BJ (cell line): ENCODE measurements around the gene SSRP1. TPM values are rescaled to one million over a fixed set of nuclear protein-coding genes. Genes with fewer than 3 reads are reported as not detected.

Experiments
- CTCF ChIA-PET: fragments of 350-600 bp; formaldehyde crosslinking; extraction: SDS; loops from one replicate; lab custom pipeline; 2021; ENCODE audit warnings: antibody characterized with exemption, inconsistent platforms; lab: Yijun Ruan, JAX
- POLR2A ChIA-PET: fragments of 300-600 bp; sonication (Branson Sonifier 250); formaldehyde crosslinking; extraction: SDS; loops from one replicate; lab custom pipeline; 2021; ENCODE audit warnings: antibody characterized with exemption; lab: Charles Lee
- DNase-seq: peaks from one replicate; pipeline ENCODE4 v3.0.0-alpha.2; 2011; ENCODE audit warnings: low read depth
- H3K27me3 ChIP-seq: 2 replicates; pipeline ENCODE4 v1.6.0; 2011; ENCODE audit warnings: low read length; ENCODE audit not compliant: control insufficient read depth, insufficient read depth
- H3K36me3 ChIP-seq: 2 replicates; pipeline ENCODE4 v1.5.1; 2011; ENCODE audit warnings: low read length; ENCODE audit not compliant: control insufficient read depth, insufficient read depth
- H3K4me3 ChIP-seq: 2 replicates; pipeline ENCODE4 v1.5.1; 2011; ENCODE audit warnings: low read depth, mild to moderate bottlenecking, control low read depth, low read length
- polyA plus RNA-seq: library from polyadenylated mRNA; depleted of rRNA; stranded (reverse); fragments of >200 nt; gene quantifications from 2 replicates; pipeline ENCODE4 v1.2.3, GENCODE V29; 2011
- TF ChIP-seq, protein P1 (sequence below): IDR thresholded peaks from 2 replicates; pipeline ENCODE4 v1.5.1; 2011; ENCODE audit warnings: low read depth, mild to moderate bottlenecking, control low read depth, inconsistent platforms, low read length, moderate library complexity; ENCODE audit not compliant: insufficient read depth

The SSRP1 gene
- polyA plus RNA-seq, 1 experiment: 102 TPM

DNA sequence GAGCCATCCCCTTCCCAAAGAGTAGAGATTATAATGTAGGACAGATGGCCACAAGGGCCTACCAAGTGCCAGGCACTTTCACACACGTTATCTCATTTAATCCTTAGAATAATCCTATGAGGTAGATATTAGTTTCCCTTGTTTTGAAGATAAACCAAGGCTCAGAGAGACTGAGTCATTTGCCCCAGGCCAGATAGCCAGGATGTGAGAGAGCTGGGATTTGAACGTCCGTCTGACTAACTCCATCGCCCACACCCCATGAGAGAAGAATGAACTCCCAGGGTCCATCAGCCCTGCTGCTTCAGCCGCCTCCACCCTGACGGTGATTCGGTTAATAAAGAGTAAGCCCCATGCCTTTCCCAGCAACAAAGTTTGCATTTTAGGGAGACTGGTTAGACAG is 34.6 kb upstream of the SSRP1 start:
- CTCF ChIA-PET: interaction anchor here (1.0 to 2.0 kb wide), 3 partner anchors 9 to 21 kb away, joined by 3 to 7 read pairs (median 3); no protein-coding TSS in a partner anchor
- no peaks in the 10 kb centered on the region for H3K27me3 ChIP-seq
- POLR2A ChIA-PET: no interaction called here
- peak; percentile 32 for DNase-seq
- TF ChIP-seq, protein P1, sequence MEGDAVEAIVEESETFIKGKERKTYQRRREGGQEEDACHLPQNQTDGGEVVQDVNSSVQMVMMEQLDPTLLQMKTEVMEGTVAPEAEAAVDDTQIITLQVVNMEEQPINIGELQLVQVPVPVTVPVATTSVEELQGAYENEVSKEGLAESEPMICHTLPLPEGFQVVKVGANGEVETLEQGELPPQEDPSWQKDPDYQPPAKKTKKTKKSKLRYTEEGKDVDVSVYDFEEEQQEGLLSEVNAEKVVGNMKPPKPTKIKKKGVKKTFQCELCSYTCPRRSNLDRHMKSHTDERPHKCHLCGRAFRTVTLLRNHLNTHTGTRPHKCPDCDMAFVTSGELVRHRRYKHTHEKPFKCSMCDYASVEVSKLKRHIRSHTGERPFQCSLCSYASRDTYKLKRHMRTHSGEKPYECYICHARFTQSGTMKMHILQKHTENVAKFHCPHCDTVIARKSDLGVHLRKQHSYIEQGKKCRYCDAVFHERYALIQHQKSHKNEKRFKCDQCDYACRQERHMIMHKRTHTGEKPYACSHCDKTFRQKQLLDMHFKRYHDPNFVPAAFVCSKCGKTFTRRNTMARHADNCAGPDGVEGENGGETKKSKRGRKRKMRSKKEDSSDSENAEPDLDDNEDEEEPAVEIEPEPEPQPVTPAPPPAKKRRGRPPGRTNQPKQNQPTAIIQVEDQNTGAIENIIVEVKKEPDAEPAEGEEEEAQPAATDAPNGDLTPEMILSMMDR: no peak
- H3K4me3 ChIP-seq: no peak overlapping the region
- no peaks in the 10 kb centered on the region for H3K36me3 ChIP-seq

DNA sequence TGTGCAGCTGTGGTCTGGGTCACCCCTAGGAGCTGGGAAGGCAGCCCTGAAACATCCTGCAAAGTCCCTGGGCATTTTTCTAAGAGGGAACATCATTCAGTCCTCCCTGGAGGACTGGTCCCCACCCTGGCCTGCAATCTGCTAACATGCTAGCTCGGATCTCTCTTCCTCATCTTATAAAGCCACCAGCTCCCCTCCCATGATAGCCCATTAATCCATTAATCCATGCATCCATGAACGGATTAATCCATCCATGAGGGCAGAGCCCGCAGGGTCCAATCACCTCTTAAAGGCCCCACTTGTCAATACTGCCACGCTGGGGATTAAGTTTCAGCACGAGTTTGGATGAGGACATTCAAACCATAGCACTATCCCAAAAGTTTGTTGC is 33.1 kb upstream of the SSRP1 start:
- Histone ChIP-seq H3K27me3 (no peaks in the 10 kb centered on the region; the same call in none of the 2 replicates), H3K36me3 (no peaks in the 10 kb centered on the region), H3K4me3 (no peak overlapping the region)
- POLR2A ChIA-PET: no interaction called here
- TF ChIP-seq, protein P1: no peak
- no peak for DNase-seq
- CTCF ChIA-PET: interaction anchor here (1.1 kb wide), 1 partner anchor 18 kb away, joined by 4 read pairs; no protein-coding TSS in a partner anchor

DNA sequence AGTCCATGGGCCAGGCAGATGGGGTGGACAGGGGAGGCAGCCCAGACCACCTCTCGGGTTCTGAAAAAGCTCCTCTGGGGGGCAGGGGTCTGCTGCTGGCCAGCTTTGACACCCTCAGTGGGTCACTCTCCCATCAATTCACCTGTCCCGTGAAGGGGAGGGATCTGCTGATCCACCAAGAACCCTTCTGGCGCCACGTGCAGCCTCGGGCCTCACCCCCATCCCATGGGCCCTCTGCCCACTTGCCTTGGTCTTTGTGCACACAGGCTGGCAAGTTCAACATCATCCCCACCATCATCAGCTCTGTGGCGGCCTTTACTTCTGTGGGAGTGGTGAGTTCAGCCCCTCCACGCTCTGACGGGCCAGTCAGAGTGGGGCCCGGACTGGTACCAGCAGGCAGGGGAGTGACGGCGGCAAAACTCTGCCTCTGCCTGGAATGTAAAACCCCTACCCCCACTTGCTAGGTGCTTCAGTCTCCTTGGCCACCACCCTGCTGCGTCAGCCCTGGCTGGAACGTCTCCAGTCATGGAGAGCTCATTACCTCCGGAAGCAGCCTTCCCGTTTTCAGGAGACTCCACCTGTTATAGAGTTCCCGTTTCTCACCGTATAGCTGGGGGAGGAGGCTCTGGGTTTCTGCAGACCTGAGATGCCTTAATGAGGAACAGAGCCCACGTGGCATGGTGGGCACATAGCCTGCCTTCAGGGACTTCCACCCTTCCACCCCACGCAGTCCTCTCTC is 32.6 kb upstream of the SSRP1 start:
- TF ChIP-seq, protein P1: no peak
- Histone ChIP-seq H3K36me3 (no peaks in the 10 kb centered on the region), H3K27me3 (no peaks in the 10 kb centered on the region; the same call in none of the 2 replicates), H3K4me3 (no peak overlapping the region)
- ChIA-PET CTCF (interaction anchor here (1.1 kb wide), 1 partner anchor 17 kb away, joined by 4 read pairs; no protein-coding TSS in a partner anchor), POLR2A (no interaction called here)
- DNase-seq: no peak

DNA sequence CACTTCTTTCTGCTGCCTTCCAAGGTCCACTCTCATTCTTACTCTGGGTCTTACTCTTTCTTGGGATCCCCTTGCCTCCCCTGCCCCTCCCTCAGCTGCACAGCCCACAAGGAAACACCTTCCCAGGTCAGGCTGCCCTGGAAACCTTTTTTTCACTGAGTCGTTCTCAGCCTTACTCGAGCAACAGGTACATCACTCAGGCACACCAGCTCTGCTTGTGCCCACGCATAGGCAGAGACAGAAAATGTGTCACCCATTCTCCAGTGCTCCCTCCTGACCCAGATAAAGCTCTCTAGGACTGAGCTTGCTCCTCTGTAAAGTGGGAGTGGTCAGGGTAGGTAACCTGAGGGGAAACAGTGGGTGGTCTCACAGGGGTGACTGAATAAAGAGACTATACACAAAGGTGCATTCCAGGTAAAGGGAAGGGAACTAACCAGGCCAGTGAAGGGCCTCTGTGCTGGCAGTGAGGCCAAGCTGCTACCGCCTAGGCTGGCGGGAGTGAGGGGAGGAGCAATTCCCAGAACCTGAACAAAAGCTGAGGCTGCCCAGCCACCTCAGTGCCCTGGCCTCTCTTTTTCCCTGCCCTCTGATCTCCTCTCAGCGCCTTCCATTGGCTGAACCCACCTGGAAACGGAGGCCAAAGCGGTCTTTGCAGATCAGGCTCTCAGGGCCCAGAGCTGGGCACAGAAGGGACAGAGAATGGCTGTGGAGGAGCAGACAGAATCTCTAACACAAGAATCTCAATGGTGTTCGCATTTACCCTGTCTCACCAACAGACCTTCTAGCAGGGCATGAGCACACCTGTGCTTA is 29.4 kb upstream of the SSRP1 start:
- Histone ChIP-seq H3K36me3 (no peaks in the 10 kb centered on the region), H3K4me3 (no peak overlapping the region), H3K27me3 (peaks cover 5% of the 10 kb centered on the region)
- no peak for DNase-seq
- ChIA-PET CTCF (no interaction called here), POLR2A (no interaction called here)
- TF ChIP-seq, protein P1: no peak
